K562 (cell line): ENCODE measurements around the gene STEAP1B. TPM values are rescaled to one million over a fixed set of nuclear protein-coding genes. Genes with fewer than 3 reads are reported as not detected.

Source experiments
- ATAC-seq: fragments of 200-7000 bp; cut with Tn5 transposase; 3 replicates; pipeline ENCODE4 v1.9.1; 2020; ENCODE audit warnings: moderate library complexity
- BruUV-seq: library from RNA; stranded (reverse); fragments of 400-500 nt; replicated peaks from 2 replicates; lab custom pipeline; 2021; lab: Mats Ljungman, UMichigan
- CTCF ChIA-PET: fragments of 300-600 bp; formaldehyde crosslinking; extraction: SDS; loops from one replicate; lab custom pipeline; 2021; ENCODE audit warnings: low intra/inter-chr PET ratio; lab: Yijun Ruan, JAX
- POLR2A ChIA-PET: fragments of 300-600, 350-650 bp; sonication (Branson Sonifier 250); formaldehyde crosslinking; extraction: SDS; loops from one replicate; lab custom pipeline; 2021; ENCODE audit warnings: antibody characterized with exemption, inconsistent platforms; lab: Yijun Ruan, JAX
- DNase-seq, 4 experiments: peaks; one replicate each; pipeline versions ENCODE4 v3.0.0 to v3.0.0-alpha.2; 2011 to 2018; ENCODE audit warnings: low spot score in 3 of 4, mixed read lengths in 3 of 4; ENCODE audit errors: extremely low read depth in 1 of 4
- FAIRE-seq: peaks from 2 replicates; lab custom pipeline; 2011; peaks lifted over from hg19 to GRCh38; lab: Jason Lieb, UNC
- H2AFZ ChIP-seq: 2 replicates; pipeline ENCODE4 v1.6.0; 2011; ENCODE audit warnings: low read depth, low read length, control low read depth, inconsistent platforms
- H3K27ac ChIP-seq: fragments of 200-600 bp; 3 replicates; pipeline ENCODE4 v1.8.0; 2011; ENCODE audit warnings: low read depth, mild to moderate bottlenecking, control low read depth, inconsistent platforms, low read length, moderate library complexity, mixed read lengths; ENCODE audit errors: extremely low read depth
- H3K27me3 ChIP-seq, 2 experiments: fragments of 300-600 bp in 1 of 2; 2 replicates in 1 of 2; 3 replicates in 1 of 2; pipeline versions ENCODE4 v1.6.0 to v1.8.0; 2011; ENCODE audit warnings: inconsistent platforms in 2 of 2, low read length in 2 of 2, mild to moderate bottlenecking in 1 of 2, mixed read lengths in 1 of 2, moderate library complexity in 1 of 2; ENCODE audit not compliant: control insufficient read depth in 2 of 2, insufficient read depth in 2 of 2
- H3K36me3 ChIP-seq: fragments of 300-600 bp; 3 replicates; pipeline ENCODE4 v1.8.0; 2011; ENCODE audit warnings: mild to moderate bottlenecking, low read length, inconsistent platforms; ENCODE audit not compliant: control insufficient read depth, insufficient read depth
- H3K4me1 ChIP-seq, 2 experiments: fragments of 200-600 bp in 1 of 2; replicated peaks in 1 of 2; 2 replicates in 1 of 2; 3 replicates in 1 of 2; pipeline versions ENCODE4 v1.5.1 to v1.8.0; 2011; ENCODE audit warnings: inconsistent platforms in 2 of 2, low read length in 2 of 2, mild to moderate bottlenecking in 1 of 2, mixed read lengths in 1 of 2, moderate library complexity in 1 of 2; ENCODE audit not compliant: control insufficient read depth in 2 of 2, insufficient read depth in 2 of 2
- H3K4me2 ChIP-seq: 2 replicates; pipeline ENCODE4 v1.6.1; 2011; ENCODE audit warnings: low read length, control low read depth, inconsistent platforms, mixed read lengths; ENCODE audit not compliant: insufficient read depth
- H3K4me3 ChIP-seq: fragments of 200-600 bp; sonication (generic), shearing (Covaris generic); 2 replicates; pipeline ENCODE4 v1.5.1; 2016; ENCODE audit warnings: control low read depth, inconsistent platforms
- H3K79me2 ChIP-seq: fragments of 200-600 bp; 3 replicates; pipeline ENCODE4 v1.8.0; 2011; ENCODE audit warnings: low read length, inconsistent platforms; ENCODE audit not compliant: control insufficient read depth, insufficient read depth
- H3K9ac ChIP-seq, 2 experiments: 2 replicates each; pipeline versions ENCODE4 v1.6.0 to v1.6.1; 2011; ENCODE audit warnings: low read depth in 2 of 2, low read length in 2 of 2, control low read depth in 1 of 2, inconsistent platforms in 1 of 2, mild to moderate bottlenecking in 1 of 2, mixed read lengths in 1 of 2; ENCODE audit not compliant: insufficient read depth in 1 of 2
- H3K9me1 ChIP-seq: one replicate; pipeline ENCODE4 v1.6.0; 2011; ENCODE audit warnings: inconsistent platforms, mild to moderate bottlenecking, low read length, moderate library complexity; ENCODE audit not compliant: control insufficient read depth, insufficient read depth
- H3K9me3 ChIP-seq: replicated peaks from 2 replicates; pipeline ENCODE4 v1.5.1; 2011; ENCODE audit warnings: low read depth, low read length, inconsistent platforms; ENCODE audit not compliant: control insufficient read depth, insufficient read depth
- H4K20me1 ChIP-seq: replicated peaks from 2 replicates; pipeline ENCODE4 v1.6.1; 2011; ENCODE audit warnings: low read length, inconsistent platforms, mixed read lengths; ENCODE audit not compliant: control insufficient read depth, insufficient read depth
- BCOR ChIP-seq: fragments of 450-650 bp; IDR thresholded peaks from 2 replicates; pipeline ENCODE4 v1.6.1; 2016
- BRF2 ChIP-seq: IDR thresholded peaks from 3 replicates; pipeline ENCODE4 v1.6.1; 2011; ENCODE audit warnings: borderline replicate concordance, mild to moderate bottlenecking; ENCODE audit not compliant: insufficient read length, insufficient read depth
- CBX1 ChIP-seq: sonication (generic); IDR thresholded peaks from 2 replicates; pipeline ENCODE4 v1.6.1; 2016; ENCODE audit warnings: antibody characterized with exemption, low read depth, mild to moderate bottlenecking
- MXD1 ChIP-seq: fragments of 250-450 bp; sonication (Bioruptor Pico); IDR thresholded peaks from 2 replicates; pipeline ENCODE4 v1.8.0; 2021; ENCODE audit warnings: borderline replicate concordance, mild to moderate bottlenecking, moderate library complexity; ENCODE audit not compliant: poor library complexity, severe bottlenecking
- NFXL1 ChIP-seq: fragments of 450-650 bp; formaldehyde crosslinking; IDR thresholded peaks from 2 replicates; pipeline ENCODE4 v1.4.0; 2021; ENCODE audit warnings: mild to moderate bottlenecking
- PHF21A ChIP-seq: fragments of 450-650 bp; IDR thresholded peaks from 2 replicates; pipeline ENCODE4 v1.6.1; 2017; ENCODE audit warnings: low read depth, borderline replicate concordance
- TSC22D4 ChIP-seq: fragments of 450-650 bp; IDR thresholded peaks from 2 replicates; pipeline ENCODE4 v1.6.1; 2016; ENCODE audit warnings: missing genetic modification characterization, missing biosample characterization, control low read depth
- ZNF561 ChIP-seq: fragments of 450-650 bp; formaldehyde crosslinking; conservative IDR thresholded peaks from 2 replicates; pipeline ENCODE4 v1.4.0; 2020; ENCODE audit warnings: mild to moderate bottlenecking, moderate library complexity
- ZNF780A ChIP-seq: fragments of 250-450 bp; sonication (Bioruptor Pico); IDR thresholded peaks from 2 replicates; pipeline ENCODE4 v1.5.0; 2021; ENCODE audit warnings: mild to moderate bottlenecking
- WGBS: fragments of 100-300 bp; shearing (Covaris generic); methylation state at CpG from one replicate; pipeline ENCODE4 v1.1.6; 2016; ENCODE audit warnings: low coverage, mixed read lengths; ENCODE audit not compliant: insufficient coverage; ENCODE audit errors: missing lambda C conversion rate; 5-methylcytosine and 5-hydroxymethylcytosine counted together
- in situ Hi-C: fragments of 300-500 bp; cut with MboI; formaldehyde crosslinking; loops from 4 replicates; pipeline ENCODE4 v1.15.0; 2018; ENCODE audit warnings: inconsistent platforms, mixed read lengths
- intact Hi-C: fragments of 100-400 bp; cut with micrococcal nuclease; formaldehyde crosslinking; loops from 2 replicates; pipeline ENCODE4 v1.14.2; 2022
- polyA plus RNA-seq, 8 experiments: library from polyadenylated mRNA; depleted of rRNA in 4 of 8; stranded (reverse) in 5 of 8; unstranded in 3 of 8; fragments of >200 nt; fragmentation: Nextera tagmentation in 2 of 8; fragmentation: Illumina TruSeq in 1 of 8; extraction: Ambion mirVana in 2 of 8; extraction: Trizol in 1 of 8; gene quantifications; 2 replicates each; pipeline versions ENCODE4 v1.2.1 to v1.2.3, GENCODE V29; 2011 to 2014; ENCODE audit warnings: inconsistent platforms in 1 of 8, missing spikeins in 1 of 8
- total RNA-seq, 7 experiments: library from RNA; depleted of rRNA in 6 of 7; stranded (reverse); fragments of >200 nt in 6 of 7; fragmentation: Illumina TruSeq in 2 of 7; extraction: Trizol in 2 of 7; gene quantifications; 2 replicates each; pipeline versions ENCODE4 v1.2.1 to v1.2.3, GENCODE V29; 2011 to 2021; ENCODE audit warnings: low replicate concordance in 1 of 7
- TF ChIP-seq, protein P1 (sequence below): fragments of 450-650 bp; IDR thresholded peaks from 2 replicates; pipeline ENCODE4 v1.6.1; 2018; ENCODE audit warnings: mild to moderate bottlenecking, low read depth; ENCODE audit not compliant: partially characterized antibody
- TF ChIP-seq, protein P2 (sequence below), 2 experiments: fragments of 450-650 bp; IDR thresholded peaks; 2 replicates each; pipeline ENCODE4 v1.6.1; 2018; ENCODE audit warnings: mild to moderate bottlenecking in 2 of 2, low read depth in 1 of 2; ENCODE audit not compliant: partially characterized antibody in 2 of 2

STEAP1B gene
- total and polyA plus RNA-seq, 9 of the 15 experiments (the other 6 are each of a cell fraction or from before 2014, with no cell fraction given) = 20.0 to 38.5 (median 30.6) TPM

DNA sequence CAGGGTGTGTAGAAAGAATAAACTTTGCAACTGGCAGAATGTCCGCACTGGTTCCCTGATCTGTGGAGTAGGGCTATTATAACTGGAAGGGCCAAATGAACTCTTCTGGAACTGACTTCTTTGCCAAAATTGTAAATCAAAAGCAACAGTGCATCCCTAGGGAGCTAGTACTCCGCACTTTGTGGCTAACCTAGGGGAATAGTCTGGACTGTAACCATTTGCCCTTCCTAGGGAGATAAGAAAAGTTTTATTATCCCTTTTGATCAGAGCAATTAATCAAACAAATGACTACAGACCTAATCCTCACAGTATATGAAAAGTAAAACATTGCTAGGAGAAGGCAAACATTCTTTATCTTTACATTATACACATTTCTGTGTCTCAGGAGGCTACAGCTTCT lies 45.5 kb upstream of the STEAP1B start (continued):
- TF ChIP-seq, protein P1, sequence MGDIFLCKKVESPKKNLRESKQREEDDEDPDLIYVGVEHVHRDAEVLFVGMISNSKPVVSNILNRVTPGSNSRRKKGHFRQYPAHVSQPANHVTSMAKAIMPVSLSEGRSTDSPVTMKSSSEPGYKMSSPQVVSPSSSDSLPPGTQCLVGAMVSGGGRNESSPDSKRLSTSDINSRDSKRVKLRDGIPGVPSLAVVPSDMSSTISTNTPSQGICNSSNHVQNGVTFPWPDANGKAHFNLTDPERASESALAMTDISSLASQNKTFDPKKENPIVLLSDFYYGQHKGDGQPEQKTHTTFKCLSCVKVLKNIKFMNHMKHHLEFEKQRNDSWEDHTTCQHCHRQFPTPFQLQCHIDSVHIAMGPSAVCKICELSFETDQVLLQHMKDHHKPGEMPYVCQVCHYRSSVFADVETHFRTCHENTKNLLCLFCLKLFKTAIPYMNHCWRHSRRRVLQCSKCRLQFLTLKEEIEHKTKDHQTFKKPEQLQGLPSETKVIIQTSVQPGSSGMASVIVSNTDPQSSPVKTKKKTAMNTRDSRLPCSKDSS = no peak

DNA sequence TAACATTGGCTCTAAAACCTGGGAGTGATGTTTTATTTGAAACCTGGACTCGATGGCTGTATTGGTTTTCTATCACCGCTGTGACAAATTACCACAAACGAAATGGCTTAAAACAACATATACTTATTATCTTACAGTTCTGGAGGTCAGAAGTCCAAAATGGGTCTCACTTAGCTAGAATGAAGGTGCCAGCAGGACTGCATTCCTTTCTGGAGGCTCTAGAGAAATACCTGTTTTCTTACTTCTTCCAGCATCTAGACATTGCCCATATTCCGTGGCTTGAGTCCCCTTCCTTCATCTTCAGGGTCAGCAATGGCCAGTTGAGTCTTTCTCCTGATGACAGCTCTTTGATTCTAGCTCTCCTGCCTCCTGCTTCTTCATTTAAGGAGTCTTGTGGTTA lies 44.3 kb upstream of the STEAP1B start:
- no peaks in the 10 kb centered on the region for H3K9me3 ChIP-seq
- ChIA-PET CTCF (no interaction called here), POLR2A (interaction anchor here (0.9 kb wide), 1 partner anchor 14 kb away, joined by 3 read pairs; no protein-coding TSS in a partner anchor)

More for the DNA sequence above, 44.3 kb upstream of the STEAP1B start:
- Histone ChIP-seq H3K36me3 (no peaks in the 10 kb centered on the region), H3K27ac (no peak overlapping the region), H3K27me3 (no peaks in the 10 kb centered on the region), H3K4me3 (no peak overlapping the region), H3K79me2 (no peaks in the 10 kb centered on the region), H3K9ac (no peak overlapping the region), H3K9me1 (no peaks in the 10 kb centered on the region), H4K20me1 (no peaks in the 10 kb centered on the region), H2AFZ (no peak overlapping the region), H3K4me2 (no peak overlapping the region), H3K4me1 (no peaks in the 10 kb centered on the region)
- in situ Hi-C loops = loop anchor here (25.0 kb wide), 1 partner anchor 718 kb away; no protein-coding TSS in a partner anchor
- no peak for TF ChIP-seq ZNF561 (CRISPR knock-in tag)
- TF ChIP-seq PHF21A = no peak
- no peak for TF ChIP-seq BRF2
- no peak for TF ChIP-seq CBX1
- no peak for TF ChIP-seq MXD1 (CRISPR knock-in tag)
- TF ChIP-seq NFXL1 (CRISPR knock-in tag) = no peak
- no peak for TF ChIP-seq TSC22D4 (tag)
- no peak for TF ChIP-seq BCOR
- TF ChIP-seq ZNF780A (CRISPR knock-in tag) = no peak
- TF ChIP-seq, protein P2, sequence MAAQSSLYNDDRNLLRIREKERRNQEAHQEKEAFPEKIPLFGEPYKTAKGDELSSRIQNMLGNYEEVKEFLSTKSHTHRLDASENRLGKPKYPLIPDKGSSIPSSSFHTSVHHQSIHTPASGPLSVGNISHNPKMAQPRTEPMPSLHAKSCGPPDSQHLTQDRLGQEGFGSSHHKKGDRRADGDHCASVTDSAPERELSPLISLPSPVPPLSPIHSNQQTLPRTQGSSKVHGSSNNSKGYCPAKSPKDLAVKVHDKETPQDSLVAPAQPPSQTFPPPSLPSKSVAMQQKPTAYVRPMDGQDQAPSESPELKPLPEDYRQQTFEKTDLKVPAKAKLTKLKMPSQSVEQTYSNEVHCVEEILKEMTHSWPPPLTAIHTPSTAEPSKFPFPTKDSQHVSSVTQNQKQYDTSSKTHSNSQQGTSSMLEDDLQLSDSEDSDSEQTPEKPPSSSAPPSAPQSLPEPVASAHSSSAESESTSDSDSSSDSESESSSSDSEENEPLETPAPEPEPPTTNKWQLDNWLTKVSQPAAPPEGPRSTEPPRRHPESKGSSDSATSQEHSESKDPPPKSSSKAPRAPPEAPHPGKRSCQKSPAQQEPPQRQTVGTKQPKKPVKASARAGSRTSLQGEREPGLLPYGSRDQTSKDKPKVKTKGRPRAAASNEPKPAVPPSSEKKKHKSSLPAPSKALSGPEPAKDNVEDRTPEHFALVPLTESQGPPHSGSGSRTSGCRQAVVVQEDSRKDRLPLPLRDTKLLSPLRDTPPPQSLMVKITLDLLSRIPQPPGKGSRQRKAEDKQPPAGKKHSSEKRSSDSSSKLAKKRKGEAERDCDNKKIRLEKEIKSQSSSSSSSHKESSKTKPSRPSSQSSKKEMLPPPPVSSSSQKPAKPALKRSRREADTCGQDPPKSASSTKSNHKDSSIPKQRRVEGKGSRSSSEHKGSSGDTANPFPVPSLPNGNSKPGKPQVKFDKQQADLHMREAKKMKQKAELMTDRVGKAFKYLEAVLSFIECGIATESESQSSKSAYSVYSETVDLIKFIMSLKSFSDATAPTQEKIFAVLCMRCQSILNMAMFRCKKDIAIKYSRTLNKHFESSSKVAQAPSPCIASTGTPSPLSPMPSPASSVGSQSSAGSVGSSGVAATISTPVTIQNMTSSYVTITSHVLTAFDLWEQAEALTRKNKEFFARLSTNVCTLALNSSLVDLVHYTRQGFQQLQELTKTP (IDR thresholded peaks at IDR 0.05; ENCODE audit: low read depth in 1 of 2, partially characterized antibody in 2 of 2) = no peak
- no peak for ATAC-seq
- DNase-seq = no peak
- FAIRE-seq = no peak
- intact Hi-C loops = no loop called here
- 64% methylated on average over 4 of the region's 4 CpGs for WGBS
- BruUV-seq = no TSS peak
